Measurements from ENCODE around the gene CERS2. TPM values are rescaled to one million over a fixed set of nuclear protein-coding genes. Genes with fewer than 3 reads are reported as not detected.

Gene CERS2
- total and polyA plus RNA-seq, 2 of the 13 experiments (the other 11 are each of a cell fraction or from before 2014, with no cell fraction given) = 269 to 298 TPM

DNA sequence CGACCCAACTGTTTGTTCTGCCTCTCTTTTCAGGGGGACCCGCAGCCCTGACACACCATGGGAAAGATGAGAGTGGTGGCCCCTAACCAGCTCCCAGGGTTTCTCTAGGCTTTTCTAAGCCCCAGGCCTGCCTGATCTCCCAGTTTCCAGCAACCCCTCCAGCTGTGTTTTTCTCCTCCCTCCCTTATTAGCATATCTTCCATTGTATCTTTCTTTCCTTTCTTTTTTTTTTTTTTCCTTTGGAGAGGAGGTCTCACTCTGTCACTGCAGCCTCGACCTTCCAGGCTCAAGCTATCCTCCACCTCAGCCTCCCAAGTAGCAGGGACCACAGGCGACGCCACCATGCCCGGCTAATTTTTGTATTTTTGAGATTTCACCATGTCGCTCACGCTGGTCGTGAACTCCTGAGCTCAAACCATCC, 1.8 kb upstream of the CERS2 start:
- WGBS (ENCODE audit: low lambda C conversion rate) = 67% methylated on average over 9 of the region's 9 CpGs
- Histone ChIP-seq H3K27me3 (ENCODE audit: control insufficient read depth in 1 of 2, insufficient read depth in 2 of 2, low read length in 2 of 2) (no peaks in the 10 kb centered on the region; a peak in 1 of 5 replicates), H3K9me3 (ENCODE audit: low read length) (no peaks in the 10 kb centered on the region), H2AFZ (ENCODE audit: low read length) (no peak overlapping the region), H3K79me2 (ENCODE audit: insufficient read depth, low read length) (peaks cover 32% of the 10 kb centered on the region), H3K9ac (ENCODE audit: insufficient read depth, low read depth, low read length) (peak overlapping the region; percentile 18; the same call in 1 of the 2 replicates), H3K36me3 (replicated peaks in 1 of 2; ENCODE audit: control insufficient read depth in 1 of 2, insufficient read depth in 2 of 2, low read length in 2 of 2) (no peaks in the 10 kb centered on the region), H3K4me2 (ENCODE audit: low read depth, low read length) (peak overlapping the region; percentile 72), H3K4me1 (ENCODE audit: insufficient read depth, low read length) (peaks cover 76% of the 10 kb centered on the region), H4K20me1 (ENCODE audit: insufficient read depth, low read length) (no peaks in the 10 kb centered on the region), H3K4me3 (replicated peaks in 1 of 3; ENCODE audit: insufficient read depth in 1 of 3, low read depth in 2 of 3, low read length in 3 of 3) (0 out of 6 replicates have a peak overlapping the region, but pooled peaks of 1 of the 3 experiments have one; percentile 89), H3K27ac (ENCODE audit: extremely low read length, insufficient read depth, low read length) (no peak overlapping the region)
- no peak for FAIRE-seq
- ChIA-PET POLR2A (interaction anchor here (1.2 to 10.3 kb wide), 4 partner anchors 11 to 307 kb away, joined by 3 to 99 read pairs (median 4); partner anchors contain the start of gene MINDY1), CTCF (ENCODE audit: low intra/inter-chr PET ratio, low total read pairs) (no interaction called here)
- in situ Hi-C loops (cut with HindIII; ENCODE audit: extremely low pct_ligation_motif_present, low pct_unique_long_range_greater_than_20kb) (no loop called here), intact Hi-C loops (cut with micrococcal nuclease; ENCODE audit: unreplicated experiment) (no loop called here)
- no TSS peak for BruUV-seq (replicated peaks)
- ATAC-seq = no peak
- no peak for TF ChIP-seq ZBTB7A (CRISPR knock-in tag; IDR thresholded peaks at IDR 0.05)
- TF ChIP-seq, protein P1, sequence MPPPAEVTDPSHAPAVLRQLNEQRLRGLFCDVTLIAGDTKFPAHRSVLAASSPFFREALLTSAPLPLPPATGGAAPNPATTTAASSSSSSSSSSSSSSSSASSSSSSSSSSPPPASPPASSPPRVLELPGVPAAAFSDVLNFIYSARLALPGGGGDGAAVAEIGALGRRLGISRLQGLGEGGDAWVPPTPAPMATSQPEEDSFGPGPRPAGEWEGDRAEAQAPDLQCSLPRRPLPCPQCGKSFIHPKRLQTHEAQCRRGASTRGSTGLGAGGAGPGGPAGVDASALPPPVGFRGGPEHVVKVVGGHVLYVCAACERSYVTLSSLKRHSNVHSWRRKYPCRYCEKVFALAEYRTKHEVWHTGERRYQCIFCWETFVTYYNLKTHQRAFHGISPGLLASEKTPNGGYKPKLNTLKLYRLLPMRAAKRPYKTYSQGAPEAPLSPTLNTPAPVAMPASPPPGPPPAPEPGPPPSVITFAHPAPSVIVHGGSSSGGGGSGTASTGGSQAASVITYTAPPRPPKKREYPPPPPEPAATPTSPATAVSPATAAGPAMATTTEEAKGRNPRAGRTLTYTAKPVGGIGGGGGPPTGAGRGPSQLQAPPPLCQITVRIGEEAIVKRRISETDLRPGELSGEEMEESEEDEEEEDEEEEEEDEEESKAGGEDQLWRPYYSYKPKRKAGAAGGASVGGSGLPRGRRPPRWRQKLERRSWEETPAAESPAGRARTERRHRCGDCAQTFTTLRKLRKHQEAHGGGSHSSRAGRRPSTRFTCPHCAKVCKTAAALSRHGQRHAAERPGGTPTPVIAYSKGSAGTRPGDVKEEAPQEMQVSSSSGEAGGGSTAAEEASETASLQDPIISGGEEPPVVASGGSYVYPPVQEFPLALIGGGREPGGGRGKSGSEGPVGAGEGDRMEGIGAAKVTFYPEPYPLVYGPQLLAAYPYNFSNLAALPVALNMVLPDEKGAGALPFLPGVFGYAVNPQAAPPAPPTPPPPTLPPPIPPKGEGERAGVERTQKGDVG (CRISPR knock-in tag; IDR thresholded peaks at IDR 0.05; ENCODE audit: borderline replicate concordance) = 0 out of 2 replicates have a peak, but pooled peaks have one; percentile 6
- DNase-seq (ENCODE audit: low spot score) = no peak
